ENCODE measurements around the gene RCAN1.

GRCh38 chr21:34602061-34602460, 12.9 kb downstream of the RCAN1 start:
- TF ChIP-seq TBL1XR1 (IDR thresholded peaks at IDR 0.05; ENCODE audit: borderline replicate concordance, low read length, partially characterized antibody) = no peak
- no peak for TF ChIP-seq CTCF (CRISPR knock-in tag; IDR thresholded peaks at IDR 0.05)
- TF ChIP-seq EZH2 (conservative IDR thresholded peaks at IDR 0.05; ENCODE audit: low read depth, low read length) = no peak
- TF ChIP-seq NFATC3 (CRISPR knock-in tag; IDR thresholded peaks at IDR 0.05) = no peak
- TF ChIP-seq NCOR1 (IDR thresholded peaks at IDR 0.05; ENCODE audit: borderline replicate concordance, low read length) = no peak
- no peak for TF ChIP-seq GTF2F1 (IDR thresholded peaks at IDR 0.05; ENCODE audit: low read length)
- TF ChIP-seq ZNF121 (CRISPR knock-in tag; IDR thresholded peaks at IDR 0.05) = no peak
- TF ChIP-seq ZMAT3 (CRISPR knock-in tag; conservative IDR thresholded peaks at IDR 0.05) = no peak
- TF ChIP-seq DBP (CRISPR knock-in tag; IDR thresholded peaks at IDR 0.05; ENCODE audit: not compliant biosample characterization) = no peak
- TF ChIP-seq XRCC5 (optimal IDR thresholded peaks at IDR 0.05; ENCODE audit: low read length) = no peak

Data from HepG2 (cell line).